HPDE6-E6E7 (cell line): ENCODE data around the gene RIPPLY1.
"Not testable (repeated sequence)": the region's sequence is repeated elsewhere in the genome, so short reads cannot be mapped to it uniquely, and the experiment has no call there.

Experiments used
- DNase-seq: peaks from one replicate; pipeline ENCODE4 v3.0.0; 2011; ENCODE audit warnings: missing footprints; ENCODE audit errors: extremely low spot score

RIPPLY1 gene

DNA sequence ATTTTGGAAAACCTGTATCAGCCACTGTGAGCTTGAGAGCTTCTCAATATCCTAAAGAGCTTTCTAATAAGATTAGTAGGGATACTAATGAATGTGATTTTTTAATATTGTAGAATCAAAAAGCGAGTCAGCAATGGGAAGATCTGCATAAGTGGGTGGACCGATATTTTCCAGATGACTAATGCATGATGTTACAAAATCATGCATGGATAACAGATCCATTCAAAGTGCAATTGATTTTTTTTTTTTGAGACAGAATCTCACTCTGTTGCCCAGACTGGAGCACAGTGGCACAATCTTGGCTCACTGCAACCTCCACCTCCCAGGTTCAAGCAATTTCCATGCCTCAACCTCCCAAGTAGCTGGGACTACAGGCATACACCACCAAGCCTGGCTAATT, 9.7 kb upstream of the RIPPLY1 start:
- DNase-seq = no peak

DNA sequence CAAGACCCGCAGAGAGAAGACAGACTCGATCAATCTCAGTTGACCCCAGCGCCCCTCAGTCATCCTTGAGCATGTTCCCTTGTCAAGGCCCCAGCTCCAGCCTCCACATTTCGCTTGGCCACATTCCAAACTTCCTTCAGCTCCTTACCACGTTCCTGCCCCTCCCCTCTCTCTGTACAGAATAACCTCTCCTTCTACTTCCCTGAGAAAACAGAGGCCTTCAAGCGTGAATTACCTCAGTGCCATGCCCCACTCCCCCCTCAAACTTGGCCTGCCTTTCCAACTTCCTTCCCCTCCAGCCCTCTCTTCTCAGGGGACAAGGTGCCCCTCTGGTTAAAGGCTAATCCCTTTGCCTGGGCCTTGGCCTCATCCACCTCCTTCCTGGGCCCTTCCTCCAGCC, 3.2 kb upstream of the RIPPLY1 start:
- no peak for DNase-seq

- DNase-seq = no peak
Measured at GRCh38 chrX:106905064-106905708, 2.0 kb upstream of the RIPPLY1 start.

- no peak for DNase-seq
Measured at GRCh38 chrX:106903856-106904528, 851 bp upstream of the RIPPLY1 start.

DNA sequence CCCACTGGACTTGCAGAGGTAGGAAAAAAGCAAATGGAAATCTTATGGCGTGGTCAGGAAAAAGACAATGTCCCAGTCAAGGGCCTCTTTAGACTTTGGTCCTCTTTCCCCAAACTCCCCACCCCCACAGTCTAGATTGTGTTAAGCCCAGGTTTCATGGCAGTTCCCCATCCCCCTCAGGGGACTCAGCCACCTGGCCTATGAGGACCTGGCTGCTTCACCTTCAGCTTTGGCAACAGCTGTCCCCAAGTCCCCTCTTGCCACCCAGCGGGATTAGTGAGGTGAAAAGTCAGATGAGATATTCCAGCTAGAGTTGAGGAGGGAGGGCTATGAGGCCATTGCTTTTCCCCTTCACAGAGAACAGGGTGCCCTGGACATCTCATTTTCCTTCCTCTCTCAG, 457 bp downstream of the RIPPLY1 start:
- DNase-seq = no peak

DNA sequence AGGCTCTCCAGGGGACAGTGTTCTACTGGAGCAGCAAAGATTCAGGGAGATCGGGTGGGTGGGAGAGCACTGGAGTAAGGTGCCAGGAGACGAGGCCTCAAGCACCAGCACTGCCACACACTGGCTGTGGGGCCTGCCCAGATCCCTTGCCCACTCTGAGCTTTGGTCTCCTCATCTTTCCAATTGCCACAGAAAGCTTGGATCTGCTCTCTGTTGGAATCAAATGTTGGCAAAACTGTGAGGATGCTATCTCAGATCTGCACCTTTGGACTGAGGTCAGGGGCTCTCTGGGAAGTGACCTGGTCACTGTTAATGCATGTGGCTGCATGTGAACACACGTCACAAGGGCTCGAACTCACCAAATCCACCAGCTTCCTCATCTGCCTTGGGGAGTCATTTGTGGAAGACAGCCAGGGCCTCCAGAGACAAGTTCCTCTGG, 1.3 kb downstream of the RIPPLY1 start:
- no peak for DNase-seq

DNA sequence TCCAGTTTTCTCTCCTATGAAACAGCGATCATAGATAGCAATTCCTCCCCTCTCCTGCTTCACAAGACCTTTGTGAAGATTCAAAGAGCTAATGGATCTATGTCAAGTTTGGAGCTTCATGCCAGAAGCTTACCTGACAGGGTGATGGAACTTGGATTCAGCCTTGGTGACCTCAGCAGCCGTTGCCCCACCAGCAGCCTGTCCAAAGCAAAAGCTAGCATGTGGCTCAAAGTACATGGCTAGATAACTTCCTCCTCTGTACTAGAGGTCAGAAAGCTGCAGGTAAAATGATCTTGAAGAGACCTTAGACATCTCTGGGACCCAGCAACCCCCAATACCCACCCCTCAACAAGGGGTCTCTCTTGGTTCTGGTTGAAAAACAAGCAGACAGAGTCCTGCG, 1.8 kb downstream of the RIPPLY1 start:
- no peak for DNase-seq

DNA sequence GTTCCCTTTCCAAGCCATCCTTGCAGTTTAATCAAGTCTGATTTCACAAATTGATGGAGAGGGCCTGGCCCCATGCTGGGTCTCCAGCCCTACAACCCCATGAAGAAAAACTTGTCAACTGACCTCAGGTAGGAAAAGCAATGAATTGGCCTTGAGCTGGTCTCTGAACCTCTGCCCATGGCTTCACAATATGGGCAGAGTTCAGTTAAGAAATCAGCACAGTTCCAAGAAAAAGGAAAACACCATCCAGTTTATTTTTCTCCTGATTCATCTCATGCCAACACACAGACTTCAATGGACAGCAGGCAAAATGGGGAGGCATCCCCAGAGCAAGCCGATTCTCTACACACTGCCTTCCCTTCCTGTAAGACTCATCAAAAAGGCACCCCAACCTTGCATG, 3.3 kb downstream of the RIPPLY1 start:
- DNase-seq = no peak

DNA sequence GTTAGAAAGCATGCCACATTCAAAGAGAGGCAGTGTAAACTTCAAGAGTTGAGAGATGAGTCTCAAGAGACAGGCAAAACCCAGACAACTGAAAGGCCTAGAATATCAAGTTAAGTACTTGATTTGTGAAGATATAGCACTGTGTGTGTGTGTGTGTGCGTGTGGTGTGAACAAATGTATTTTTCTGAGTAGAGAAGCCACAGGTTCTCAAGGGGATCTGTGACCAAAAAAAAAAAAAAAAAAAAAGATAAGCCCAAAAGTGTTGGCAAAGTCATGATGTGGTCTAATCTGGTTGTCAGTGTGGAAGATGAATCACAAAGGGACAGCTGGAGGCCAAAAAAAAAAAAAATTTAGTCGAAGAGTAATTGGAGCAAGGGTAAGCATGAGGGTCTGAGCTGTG, 3.9 kb downstream of the RIPPLY1 start:
- no peak for DNase-seq

- peak; percentile 23 for DNase-seq
Measured at GRCh38 chrX:106898462-106898861, 4.7 kb downstream of the RIPPLY1 start.

DNA sequence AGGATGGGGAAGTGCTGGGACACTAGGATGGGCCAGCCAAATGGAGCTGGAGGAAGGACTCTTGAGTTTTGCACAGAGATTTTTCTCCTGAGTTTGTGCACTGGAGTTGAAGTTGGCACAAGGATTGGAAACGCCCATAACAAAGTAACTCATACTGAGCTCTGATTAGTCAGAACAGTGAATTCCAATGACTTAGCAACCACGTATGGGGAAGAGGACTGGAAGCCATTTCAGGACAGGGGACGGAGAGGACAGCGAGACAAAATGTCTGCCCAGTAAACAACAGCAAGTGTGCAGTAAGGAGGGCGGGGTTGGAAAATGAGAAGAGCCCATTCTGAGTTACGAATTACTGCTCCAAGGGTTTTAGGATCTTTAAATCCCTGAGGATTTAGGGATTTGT, 5.9 kb downstream of the RIPPLY1 start:
- DNase-seq = no peak

GRCh38 chrX:106894978-106895452, 8.1 kb downstream of the RIPPLY1 start:
- DNase-seq = peak; percentile 26

DNA sequence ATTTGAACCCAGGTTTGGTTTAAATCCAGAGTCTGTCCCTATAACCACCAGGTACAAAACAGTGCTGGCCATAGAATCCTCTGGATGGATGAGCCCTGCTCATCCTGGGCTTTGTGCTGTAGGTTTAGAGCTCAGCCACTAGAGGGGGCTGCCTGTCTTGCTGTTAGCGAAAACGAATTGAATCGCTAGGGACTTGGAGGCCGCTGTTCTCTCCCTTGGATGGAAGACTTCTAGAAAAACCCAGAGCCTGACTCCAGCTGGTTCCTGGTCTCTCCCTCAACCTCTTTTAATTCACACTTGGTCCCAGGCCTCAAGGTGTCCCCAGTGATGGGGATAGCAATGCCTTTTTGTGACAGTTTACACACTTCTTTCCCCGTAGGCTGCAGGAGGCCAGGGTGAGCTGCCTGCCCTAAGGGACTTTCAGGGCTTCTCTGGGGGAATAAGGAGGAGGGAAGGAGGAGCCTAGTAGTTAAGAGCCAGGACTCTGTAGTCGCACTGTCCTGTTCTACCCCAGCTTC, 8.7 kb downstream of the RIPPLY1 start:
- peak; percentile 41 for DNase-seq

GRCh38 chrX:106891762-106892460, 11.2 kb downstream of the RIPPLY1 start:
- peak; percentile 15 for DNase-seq

GRCh38 chrX:106889468-106889867, 13.7 kb downstream of the RIPPLY1 start:
- DNase-seq = no peak

GRCh38 chrX:106875151-106875550, 28.0 kb downstream of the RIPPLY1 start:
- DNase-seq = no peak

GRCh38 chrX:106874075-106874474, 29.1 kb downstream of the RIPPLY1 start:
- DNase-seq = no peak

- not testable (repeated sequence) for DNase-seq
Measured at GRCh38 chrX:106872796-106873195, 30.3 kb downstream of the RIPPLY1 start.

GRCh38 chrX:106863697-106864096, 39.4 kb downstream of the RIPPLY1 start:
- DNase-seq = no peak

GRCh38 chrX:106862972-106863688, 40.0 kb downstream of the RIPPLY1 start:
- DNase-seq = peak; percentile 20
